T-helper 1 cell (primary cell): ENCODE measurements around the gene RNASET2.
A peak's percentile ranks its signal among the peaks of the same experiment; 100 is the strongest.
"Not testable (repeated sequence)": the region's sequence is repeated elsewhere in the genome, so short reads cannot be mapped to it uniquely, and the experiment has no call there.

Source experiments
- DNase-seq, 5 donors: peaks; one replicate each; pipeline ENCODE4 v3.0.0-alpha.2; 2012 to 2020

Gene RNASET2

GRCh38 chr6:166926748-166927147, 29.6 kb downstream of the RNASET2 start:
- DNase-seq, result no peak

GRCh38 chr6:166925141-166925996, 31.0 kb downstream of the RNASET2 start:
- DNase-seq, result no peak

GRCh38 chr6:166924531-166924930, 31.8 kb downstream of the RNASET2 start:
- DNase-seq, result no peak

GRCh38 chr6:166922937-166923336, 33.4 kb downstream of the RNASET2 start:
- DNase-seq, result no peak

- DNase-seq, result no peak
Observed at GRCh38 chr6:166921570-166921969, 34.8 kb downstream of the RNASET2 start.

- DNase-seq, result no peak
Observed at GRCh38 chr6:166916824-166917223, 39.5 kb downstream of the RNASET2 start.

GRCh38 chr6:166915484-166915883, 40.9 kb downstream of the RNASET2 start:
- not testable (repeated sequence) for DNase-seq

- DNase-seq, result not testable (repeated sequence)
Observed at GRCh38 chr6:166914952-166915351, 41.4 kb downstream of the RNASET2 start.

- DNase-seq, result peak in 1 of 5 donors; percentile 8
Observed at GRCh38 chr6:166911248-166911677, 45.1 kb downstream of the RNASET2 start.

GRCh38 chr6:166910601-166911000, 45.7 kb downstream of the RNASET2 start:
- no peak for DNase-seq

GRCh38 chr6:166908811-166909210, 47.5 kb downstream of the RNASET2 start:
- no peak for DNase-seq

GRCh38 chr6:166907871-166908806, 48.2 kb downstream of the RNASET2 start:
- no peak for DNase-seq

GRCh38 chr6:166907373-166907841, 48.9 kb downstream of the RNASET2 start:
- peak in 1 of 5 donors; percentile 56 for DNase-seq

- DNase-seq, result no peak
Observed at GRCh38 chr6:166906376-166907044, 49.8 kb downstream of the RNASET2 start.

- DNase-seq, result no peak
Observed at GRCh38 chr6:166905505-166906134, 50.7 kb downstream of the RNASET2 start.

- DNase-seq, result no peak
Observed at GRCh38 chr6:166905013-166905412, 51.3 kb downstream of the RNASET2 start.

- no peak for DNase-seq
Observed at GRCh38 chr6:166904101-166904746, 52.1 kb downstream of the RNASET2 start.

- DNase-seq, result no peak
Observed at GRCh38 chr6:166903500-166903899, 52.9 kb downstream of the RNASET2 start.

GRCh38 chr6:166903027-166903426, 53.3 kb downstream of the RNASET2 start:
- DNase-seq, result no peak

- no peak for DNase-seq
Observed at GRCh38 chr6:166902211-166902755, 54.1 kb downstream of the RNASET2 start.

GRCh38 chr6:166901626-166902025, 54.7 kb downstream of the RNASET2 start:
- no peak for DNase-seq
